ENCODE measurements around the gene ARHGAP20.

The ARHGAP20 gene

GRCh38 chr11:110711776-110712658, at the start of gene ARHGAP20:
Gene ARHGAP20 (minus strand): TSS chr11:110712437. CDS start chr11:110712231, 206 bp downstream.
- DNase-seq (ENCODE audit: low spot score) = peak; percentile 63

- no peak for DNase-seq (ENCODE audit: low spot score)
These were observed 49.8 kb upstream of the ARHGAP20 start for GRCh38 chr11:110761991-110762390.

- DNase-seq (ENCODE audit: low spot score) = no peak
These were observed 48.9 kb upstream of the ARHGAP20 start for GRCh38 chr11:110761131-110761530.

GRCh38 chr11:110759972-110760381, 47.7 kb upstream of the ARHGAP20 start:
- DNase-seq (ENCODE audit: low spot score) = no peak

- DNase-seq (ENCODE audit: low spot score) = no peak
These were observed 45.9 kb upstream of the ARHGAP20 start for GRCh38 chr11:110757962-110758755.

GRCh38 chr11:110757066-110757465, 44.8 kb upstream of the ARHGAP20 start:
- no peak for DNase-seq (ENCODE audit: low spot score)

- no peak for DNase-seq (ENCODE audit: low spot score)
These were observed 43.7 kb upstream of the ARHGAP20 start for GRCh38 chr11:110755941-110756340.

GRCh38 chr11:110752890-110753289, 40.7 kb upstream of the ARHGAP20 start:
- DNase-seq (ENCODE audit: low spot score) = no peak

GRCh38 chr11:110750100-110750499, 37.9 kb upstream of the ARHGAP20 start:
- no peak for DNase-seq (ENCODE audit: low spot score)

- no peak for DNase-seq (ENCODE audit: low spot score)
These were observed 35.3 kb upstream of the ARHGAP20 start for GRCh38 chr11:110747531-110747930.

GRCh38 chr11:110738641-110739040, 26.4 kb upstream of the ARHGAP20 start:
- DNase-seq (ENCODE audit: low spot score) = no peak

GRCh38 chr11:110737593-110737992, 25.4 kb upstream of the ARHGAP20 start:
- no peak for DNase-seq (ENCODE audit: low spot score)

- DNase-seq (ENCODE audit: low spot score) = no peak
These were observed 23.9 kb upstream of the ARHGAP20 start for GRCh38 chr11:110736171-110736553.

GRCh38 chr11:110735455-110736170, 23.4 kb upstream of the ARHGAP20 start:
- DNase-seq (ENCODE audit: low spot score) = no peak

- no peak for DNase-seq (ENCODE audit: low spot score)
These were observed 22.6 kb upstream of the ARHGAP20 start for GRCh38 chr11:110734790-110735189.

GRCh38 chr11:110730773-110731172, 18.5 kb upstream of the ARHGAP20 start:
- no peak for DNase-seq (ENCODE audit: low spot score)

GRCh38 chr11:110728883-110729282, 16.6 kb upstream of the ARHGAP20 start:
- DNase-seq (ENCODE audit: low spot score) = no peak

GRCh38 chr11:110728476-110728875, 16.2 kb upstream of the ARHGAP20 start:
- DNase-seq (ENCODE audit: low spot score) = no peak

- no peak for DNase-seq (ENCODE audit: low spot score)
These were observed 12.1 kb upstream of the ARHGAP20 start for GRCh38 chr11:110724358-110724757.

- DNase-seq (ENCODE audit: low spot score) = no peak
These were observed 8.4 kb upstream of the ARHGAP20 start for GRCh38 chr11:110720431-110721275.

- no peak for DNase-seq (ENCODE audit: low spot score)
These were observed 4.1 kb upstream of the ARHGAP20 start for GRCh38 chr11:110716361-110716760.
